GM12891 (cell line): Measurements from ENCODE around the gene EAF1.

Experiments
- POLR2A ChIP-seq: IDR thresholded peaks from 2 replicates; pipeline ENCODE4 v1.6.1; 2011; ENCODE audit warnings: low read depth, low read length, control low read depth
- POLR2AphosphoS5 ChIP-seq: IDR thresholded peaks from 2 replicates; pipeline ENCODE4 v1.6.1; 2011; ENCODE audit warnings: low read depth, low read length, control low read depth
- POU2F2 ChIP-seq: IDR thresholded peaks from 2 replicates; pipeline ENCODE4 v1.6.1; 2011; ENCODE audit warnings: low read depth, mild to moderate bottlenecking, control low read depth, low read length, moderate library complexity
- SPI1 ChIP-seq: IDR thresholded peaks from 2 replicates; pipeline ENCODE4 v1.6.1; 2011; ENCODE audit warnings: low read depth, low read length, control low read depth
- TAF1 ChIP-seq: IDR thresholded peaks from 2 replicates; pipeline ENCODE4 v1.6.1; 2011; ENCODE audit warnings: low read depth, low read length, control low read depth

DNA sequence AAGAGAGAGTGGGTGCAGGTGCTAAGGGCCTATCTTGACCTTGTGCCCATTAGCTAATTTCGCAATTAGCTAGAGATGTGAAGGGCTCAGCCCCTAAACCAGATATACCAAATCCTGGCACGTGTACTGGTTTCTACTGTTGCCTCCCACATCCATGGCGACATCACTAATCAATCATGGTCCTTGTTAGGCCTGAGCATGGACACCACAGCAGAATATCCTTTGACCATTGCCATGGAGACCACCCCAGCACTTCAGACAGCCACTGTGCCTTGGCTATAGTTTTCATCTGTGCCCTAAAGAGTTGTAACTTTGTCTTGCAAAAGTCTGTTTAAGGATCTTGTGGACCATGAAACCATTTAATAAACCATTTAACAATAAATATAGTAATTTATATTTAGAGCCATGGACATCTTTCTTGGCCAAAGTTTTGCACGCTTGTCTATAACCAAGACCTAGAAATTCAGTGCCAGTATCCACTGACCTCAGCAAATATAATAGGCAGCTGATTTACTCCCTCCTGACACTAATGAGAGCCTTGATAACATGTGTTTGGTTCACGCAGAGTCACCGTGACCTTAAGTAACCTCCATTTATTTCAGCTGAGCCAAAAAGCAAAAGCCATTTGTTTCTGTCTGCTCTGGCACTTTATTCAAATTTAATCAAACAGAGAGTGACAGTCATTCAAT lies 50.7 kb downstream of the EAF1 start:
- no peak for TF ChIP-seq POLR2A
- TF ChIP-seq POLR2AphosphoS5 = no peak
- TF ChIP-seq POU2F2 = no peak
- TF ChIP-seq TAF1 = no peak
- TF ChIP-seq SPI1 = no peak
